Gastrocnemius medialis (tissue), 4 donors: ENCODE measurements around the gene PF4V1. TPM values are rescaled to one million over a fixed set of nuclear protein-coding genes. Genes with fewer than 3 reads are reported as not detected.

ENCODE experiments used
- ATAC-seq, 2 donors: fragments of 150-250 bp; one replicate each; pipeline ENCODE4 v1.9.1; 2016
- DNase-seq, 2 donors: peaks; one replicate each; pipeline ENCODE4 v3.0.0-alpha.2; 2019
- H3K27ac ChIP-seq, 4 donors: fragments of 200-600 bp; sonication (generic); 1 replicate in 1 of 4; 2 replicates in 3 of 4; pipeline ENCODE4 v1.5.1; 2016 to 2018; ENCODE audit warnings: mild to moderate bottlenecking in 2 of 4, moderate library complexity in 1 of 4
- H3K27me3 ChIP-seq, 3 donors: fragments of 200-600 bp; sonication (generic) in 2 of 3; 1 replicate in 1 of 3; 2 replicates in 2 of 3; pipeline versions ENCODE4 v1.5.1 to v1.6.0; 2016 to 2019; ENCODE audit warnings: mild to moderate bottlenecking in 1 of 3, moderate library complexity in 1 of 3
- H3K36me3 ChIP-seq, 2 donors: fragments of 200-600 bp; sonication (generic) in 1 of 2; one replicate each; pipeline ENCODE4 v1.5.1; 2017 to 2018
- H3K4me1 ChIP-seq, 2 donors: fragments of 200-600 bp; sonication (generic) in 1 of 2; one replicate each; pipeline ENCODE4 v1.5.1; 2016 to 2017; ENCODE audit warnings: mild to moderate bottlenecking in 2 of 2
- H3K4me3 ChIP-seq, 4 donors: fragments of 200-600 bp; sonication (generic) in 3 of 4; 1 replicate in 1 of 4; 2 replicates in 3 of 4; pipeline ENCODE4 v1.5.1; 2016 to 2019; ENCODE audit warnings: mild to moderate bottlenecking in 2 of 4
- H3K9me3 ChIP-seq, 3 donors: fragments of 200-600 bp; sonication (generic) in 2 of 3; 1 replicate in 1 of 3; 2 replicates in 2 of 3; pipeline ENCODE4 v1.5.1; 2016 to 2019
- CTCF ChIP-seq, 5 experiments: fragments of 450-650 bp in 3 of 5; fragments of 200-600 bp in 2 of 5; sonication (generic) in 2 of 5; IDR thresholded peaks in 4 of 5; conservative IDR thresholded peaks in 1 of 5; 1 replicate in 4 of 5; 2 replicates in 1 of 5; pipeline ENCODE4 v1.5.1; 2016 to 2019; ENCODE audit warnings: antibody characterized with exemption in 5 of 5, mild to moderate bottlenecking in 3 of 5, moderate library complexity in 3 of 5
- POLR2A ChIP-seq, 2 donors: fragments of 450-650 bp; IDR thresholded peaks; one replicate each; pipeline ENCODE4 v1.6.1; 2017; ENCODE audit warnings: antibody characterized with exemption in 2 of 2, mild to moderate bottlenecking in 2 of 2, moderate library complexity in 2 of 2
- in situ Hi-C, 4 donors: fragments of 200-750 bp; cut with MboI; loops; one replicate each; pipeline versions ENCODE4 v1.15.0 to v1.8.0; 2017; ENCODE audit warnings: low sequenced_read_pairs in 4 of 4
- intact Hi-C: fragments of 100-400 bp; cut with DNase I; formaldehyde crosslinking; loops from one replicate; pipeline ENCODE4 v1.15.1; 2023; ENCODE audit warnings: low total_unique reads
- total RNA-seq, 4 donors: library from RNA; depleted of rRNA; stranded (reverse); fragments of >200 nt; gene quantifications; one replicate each; pipeline versions ENCODE4 v1.1.0 to v1.2.3, GENCODE V29; 2016

The PF4V1 gene
- total RNA-seq, 4 donors from 2014 or later: not detected

GRCh38 chr4:73832651-73833237 lies 20.4 kb upstream of the PF4V1 start:
- no peak for ATAC-seq

GRCh38 chr4:73836373-73837279 lies 16.5 kb upstream of the PF4V1 start, which contains the start of gene CXCL6:
Gene CXCL6 (plus strand): TSS chr4:73836678. CDS start chr4:73836751, 73 bp downstream.
- H3K4me1 ChIP-seq: no peaks in the 10 kb centered on the region
- in situ Hi-C loops (no loop called here), intact Hi-C loops (no loop called here)
- peak within 1 kb of the TSS in 3 of 4 donors; percentile 25 to 36 (median 30) for H3K4me3 ChIP-seq
- no peak within 1 kb of the TSS for H3K27ac ChIP-seq
- H3K27me3 ChIP-seq: peaks cover 0 to 10% (median 4%) of the 10 kb centered on the region in 3 donors
- H3K9me3 ChIP-seq: no peaks in the 10 kb centered on the region
- DNase-seq (no peak), ATAC-seq (no peak)
- no peaks in the 10 kb centered on the region for H3K36me3 ChIP-seq
- TF ChIP-seq POLR2A (IDR thresholded peaks at IDR 0.05) (no peak), CTCF (IDR thresholded peaks at IDR 0.05 in 4 of 5, conservative IDR thresholded peaks at IDR 0.05 in 1 of 5) (no peak)

More at GRCh38 chr4:73832651-73833237, 20.4 kb upstream of the PF4V1 start:
- in situ Hi-C loops: no loop called here
- TF ChIP-seq POLR2A (IDR thresholded peaks at IDR 0.05) (no peak), CTCF (IDR thresholded peaks at IDR 0.05 in 4 of 5, conservative IDR thresholded peaks at IDR 0.05 in 1 of 5) (no peak)
- H3K9me3 ChIP-seq: no peaks in the 10 kb centered on the region
- H3K36me3 ChIP-seq: no peaks in the 10 kb centered on the region
- peaks cover 0 to 5% (median 3%) of the 10 kb centered on the region in 3 donors for H3K27me3 ChIP-seq
- H3K4me1 ChIP-seq: no peaks in the 10 kb centered on the region
- no peak for DNase-seq
- H3K27ac ChIP-seq: no peak overlapping the region
- no peak overlapping the region for H3K4me3 ChIP-seq
- intact Hi-C loops: loop anchor here (5.0 kb wide), 1 partner anchor 55 kb away; no protein-coding TSS in a partner anchor

GRCh38 chr4:73839071-73839470 lies 14.0 kb upstream of the PF4V1 start:
- H3K27ac ChIP-seq: no peak overlapping the region
- H3K4me1 ChIP-seq: no peaks in the 10 kb centered on the region
- intact Hi-C loops (no loop called here), in situ Hi-C loops (no loop called here)
- H3K4me3 ChIP-seq: no peak overlapping the region
- no peak for TF ChIP-seq CTCF (IDR thresholded peaks at IDR 0.05 in 4 of 5, conservative IDR thresholded peaks at IDR 0.05 in 1 of 5)
- TF ChIP-seq POLR2A (IDR thresholded peaks at IDR 0.05): no peak
- no peaks in the 10 kb centered on the region for H3K36me3 ChIP-seq
- H3K9me3 ChIP-seq: no peaks in the 10 kb centered on the region
- no peak for DNase-seq
- no peak for ATAC-seq
- peaks cover 0 to 10% (median 4%) of the 10 kb centered on the region in 3 donors for H3K27me3 ChIP-seq

- ATAC-seq: no peak
- Histone ChIP-seq H3K27me3 (peaks cover 0 to 10% (median 4%) of the 10 kb centered on the region in 3 donors), H3K27ac (no peak overlapping the region), H3K4me1 (no peaks in the 10 kb centered on the region), H3K4me3 (no peak overlapping the region), H3K9me3 (no peaks in the 10 kb centered on the region), H3K36me3 (no peaks in the 10 kb centered on the region)
- DNase-seq: no peak
- TF ChIP-seq POLR2A (IDR thresholded peaks at IDR 0.05): no peak
- in situ Hi-C loops (no loop called here), intact Hi-C loops (no loop called here)
These were observed 13.4 kb upstream of the PF4V1 start for GRCh38 chr4:73839715-73840114.
